ENCODE data around the gene STON2.

The STON2 gene

GRCh38 chr14:81277096-81277495, 123.0 kb downstream of the STON2 start:
- H3K4me3 ChIP-seq: no peak overlapping the region
- H3K27ac ChIP-seq: no peak overlapping the region

DNA sequence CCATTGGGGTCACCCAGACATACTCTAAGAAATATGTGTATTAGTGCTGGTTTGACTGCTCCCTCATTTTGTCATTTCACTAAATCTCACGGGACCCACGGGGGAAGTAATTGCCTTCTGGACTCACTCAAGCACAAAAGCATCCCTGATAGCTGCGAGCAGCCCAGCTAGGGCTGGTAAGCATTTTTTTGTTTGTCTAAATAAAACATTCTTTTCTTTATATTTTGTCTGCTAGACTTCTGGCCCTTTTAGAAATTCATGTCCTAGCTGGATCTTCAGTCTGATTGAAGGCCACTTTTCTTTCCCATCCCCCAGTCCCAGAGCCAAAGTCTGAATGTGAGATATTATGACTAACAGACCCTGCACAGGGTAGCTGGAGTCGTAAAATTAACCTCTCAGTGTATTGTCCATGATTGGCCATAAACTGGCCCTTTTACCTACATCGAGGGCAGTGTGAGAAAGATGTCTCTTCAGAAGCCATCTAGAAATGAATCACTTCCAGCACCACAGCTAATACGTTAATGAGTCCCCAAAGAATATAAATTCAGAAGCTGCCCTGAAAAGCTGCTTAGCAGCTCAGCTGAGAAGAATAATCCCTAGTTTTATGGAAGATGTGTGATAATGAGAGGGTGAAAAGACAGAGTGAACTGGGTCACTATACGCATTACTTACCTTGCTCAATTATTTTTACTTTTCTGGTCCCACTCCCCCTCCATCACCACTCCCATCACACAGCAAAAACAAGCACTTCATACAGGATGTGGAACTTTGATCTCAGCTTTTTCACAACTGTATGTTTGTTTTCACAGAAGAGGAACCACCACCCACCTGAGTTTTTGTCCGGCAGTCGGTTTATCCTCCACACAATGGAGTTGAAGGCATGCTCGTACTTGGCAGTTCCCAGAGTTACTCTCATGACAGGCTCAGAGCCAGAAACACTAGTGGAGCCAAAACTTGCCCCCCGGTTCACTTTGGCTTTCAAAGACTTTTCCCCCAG, 123.8 kb downstream of the STON2 start:
- peak overlapping the region in 2 of 21 experiments; percentile 31 to 33 for H3K27ac ChIP-seq
- H3K4me3 ChIP-seq: no peak overlapping the region

DNA sequence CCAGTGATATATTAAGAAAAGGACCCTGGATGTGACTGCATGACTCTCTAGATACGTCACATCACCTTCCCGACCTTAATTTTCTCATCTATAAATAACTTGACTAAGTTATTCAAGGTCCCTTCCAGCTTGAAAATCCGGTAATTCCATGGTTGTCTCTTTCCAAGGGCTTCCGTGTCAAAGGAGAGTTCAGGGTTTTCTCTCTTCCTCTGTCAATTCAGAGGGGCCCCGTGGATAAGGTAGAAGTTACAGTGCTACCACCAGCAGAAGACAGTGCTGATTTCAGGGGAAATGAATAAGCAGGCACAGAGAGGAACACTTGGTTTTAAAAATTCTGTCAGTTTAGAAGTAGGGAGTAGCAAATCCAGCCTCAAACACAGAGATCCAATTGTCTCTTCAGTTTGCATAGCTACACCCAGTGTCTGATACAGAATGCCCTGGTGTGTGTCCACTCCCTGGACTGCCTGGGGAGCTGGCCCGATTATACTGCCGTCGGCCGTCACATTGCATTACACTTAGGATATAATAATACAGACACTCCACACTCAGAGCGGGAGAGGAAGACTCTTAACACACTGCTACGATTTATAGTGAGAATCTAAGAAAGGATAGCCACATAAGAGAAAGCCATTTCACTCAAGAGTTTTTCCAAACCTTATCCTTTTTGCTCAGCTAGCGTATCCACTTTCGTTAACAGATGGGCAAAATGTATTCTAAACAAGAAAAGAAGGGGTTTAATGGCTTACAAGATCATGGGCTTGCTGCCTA, 124.6 kb downstream of the STON2 start:
- Histone ChIP-seq H3K4me3 (no peak overlapping the region), H3K27ac (peak overlapping the region in 2 of 21 experiments; percentile 31 to 33)

- Histone ChIP-seq H3K4me3 (no peak overlapping the region), H3K27ac (peak overlapping the region in 1 of 21 experiments; percentile 14)
These were observed 126.1 kb downstream of the STON2 start for GRCh38 chr14:81273961-81274575.

DNA sequence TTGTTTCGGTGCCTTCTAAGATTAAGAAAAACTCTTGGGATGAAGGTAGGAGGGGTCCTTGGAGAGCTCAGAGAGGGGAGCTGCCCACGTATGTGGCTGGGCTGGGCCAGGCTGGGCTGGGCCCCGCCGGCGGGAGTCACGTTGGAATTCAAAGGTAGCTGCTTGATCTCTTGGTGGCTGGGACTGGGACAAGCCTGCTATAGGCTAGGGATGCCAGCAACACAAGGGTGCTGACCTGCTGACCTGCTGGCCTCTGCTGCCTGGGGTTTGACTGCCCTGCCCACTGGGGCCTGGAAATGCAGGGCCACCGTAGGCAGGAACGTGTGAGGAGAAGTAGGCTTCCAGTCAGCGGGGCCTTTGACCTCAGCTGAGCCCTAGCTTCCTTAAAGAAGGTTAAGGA, 126.6 kb downstream of the STON2 start:
- Histone ChIP-seq H3K27ac (peak overlapping the region in 1 of 21 experiments; percentile 14), H3K4me3 (no peak overlapping the region)

DNA sequence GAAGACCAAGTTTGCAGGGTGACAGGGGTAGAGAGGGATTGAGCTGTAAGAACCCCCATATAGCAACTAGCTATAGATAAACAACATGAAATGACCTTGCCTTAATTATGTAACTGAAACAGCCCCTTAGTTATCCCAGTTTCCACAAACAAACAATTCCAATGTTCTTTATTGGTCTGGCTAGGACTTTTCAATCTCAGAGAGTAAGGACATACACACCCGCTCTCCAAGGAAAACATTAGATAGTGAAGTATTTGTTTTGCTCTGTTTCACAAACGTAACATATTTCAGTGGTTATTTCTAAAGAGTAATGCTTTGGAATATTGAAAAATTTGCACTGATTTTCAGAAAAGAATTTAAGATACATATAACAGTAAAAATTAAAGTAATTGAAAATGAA, 127.8 kb downstream of the STON2 start:
- H3K4me3 ChIP-seq: no peak overlapping the region

DNA sequence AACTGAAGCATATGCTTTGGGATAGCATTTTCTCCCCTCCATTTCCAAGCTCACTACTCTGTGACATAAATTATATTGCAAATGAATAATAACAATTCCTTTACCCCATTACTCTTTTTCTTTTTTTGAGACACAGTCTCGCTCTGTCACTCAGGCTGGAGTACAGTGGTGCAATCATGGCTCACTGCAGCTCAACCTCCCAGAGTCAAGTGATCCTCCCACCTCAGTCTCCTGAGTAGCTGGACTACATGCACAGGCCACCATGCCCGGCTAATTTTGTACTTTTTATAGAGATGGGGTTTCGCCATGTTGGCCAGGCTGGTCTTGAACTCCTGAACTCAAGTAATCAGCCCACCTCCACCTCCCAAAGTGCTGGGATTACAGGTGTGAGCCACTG, 130.1 kb downstream of the STON2 start:
- no peak overlapping the region for H3K4me3 ChIP-seq
- no peak overlapping the region for H3K27ac ChIP-seq

More for the DNA sequence above, 127.8 kb downstream of the STON2 start:
- no peak overlapping the region for H3K27ac ChIP-seq

GRCh38 chr14:81269100-81269978, 130.8 kb downstream of the STON2 start:
- Histone ChIP-seq H3K27ac (no peak overlapping the region), H3K4me3 (no peak overlapping the region)

- Histone ChIP-seq H3K4me3 (no peak overlapping the region), H3K27ac (no peak overlapping the region)
These were observed 132.1 kb downstream of the STON2 start for GRCh38 chr14:81268016-81268416.

DNA sequence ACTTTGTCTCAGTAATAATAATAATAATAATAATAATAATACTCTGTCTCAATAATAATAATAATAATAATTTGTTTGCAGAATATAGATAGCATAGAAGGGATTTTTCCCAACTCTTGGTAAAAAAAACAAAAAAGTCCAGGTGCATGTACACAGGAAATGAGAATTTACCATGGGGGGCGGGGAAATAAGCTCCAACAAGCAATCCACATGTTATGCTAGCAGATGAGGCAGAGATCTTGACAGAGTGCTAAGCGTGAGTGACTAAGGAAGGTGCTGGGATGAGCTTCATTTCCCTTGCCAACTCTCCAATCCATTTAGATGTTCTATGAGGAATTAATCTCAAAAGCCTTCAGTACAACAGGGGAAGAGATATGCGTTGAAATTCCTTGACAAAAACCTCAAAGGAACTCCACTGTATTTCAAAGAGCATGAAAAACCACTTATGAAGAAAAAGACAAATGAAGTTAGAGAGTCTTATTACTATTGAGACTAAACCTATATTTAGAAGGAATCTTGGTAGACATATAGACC, 134.4 kb downstream of the STON2 start:
- Histone ChIP-seq H3K4me3 (no peak overlapping the region), H3K27ac (no peak overlapping the region)

- Histone ChIP-seq H3K4me3 (no peak overlapping the region), H3K27ac (no peak overlapping the region)
These were observed 135.5 kb downstream of the STON2 start for GRCh38 chr14:81264671-81265070.

- Histone ChIP-seq H3K27ac (no peak overlapping the region), H3K4me3 (no peak overlapping the region)
These were observed 136.2 kb downstream of the STON2 start for GRCh38 chr14:81263777-81264410.

- H3K4me3 ChIP-seq: no peak overlapping the region
- no peak overlapping the region for H3K27ac ChIP-seq
These were observed 138.9 kb downstream of the STON2 start for GRCh38 chr14:81261176-81261575.

- Histone ChIP-seq H3K4me3 (no peak overlapping the region), H3K27ac (no peak overlapping the region)
These were observed 139.4 kb downstream of the STON2 start for GRCh38 chr14:81260732-81261131.

DNA sequence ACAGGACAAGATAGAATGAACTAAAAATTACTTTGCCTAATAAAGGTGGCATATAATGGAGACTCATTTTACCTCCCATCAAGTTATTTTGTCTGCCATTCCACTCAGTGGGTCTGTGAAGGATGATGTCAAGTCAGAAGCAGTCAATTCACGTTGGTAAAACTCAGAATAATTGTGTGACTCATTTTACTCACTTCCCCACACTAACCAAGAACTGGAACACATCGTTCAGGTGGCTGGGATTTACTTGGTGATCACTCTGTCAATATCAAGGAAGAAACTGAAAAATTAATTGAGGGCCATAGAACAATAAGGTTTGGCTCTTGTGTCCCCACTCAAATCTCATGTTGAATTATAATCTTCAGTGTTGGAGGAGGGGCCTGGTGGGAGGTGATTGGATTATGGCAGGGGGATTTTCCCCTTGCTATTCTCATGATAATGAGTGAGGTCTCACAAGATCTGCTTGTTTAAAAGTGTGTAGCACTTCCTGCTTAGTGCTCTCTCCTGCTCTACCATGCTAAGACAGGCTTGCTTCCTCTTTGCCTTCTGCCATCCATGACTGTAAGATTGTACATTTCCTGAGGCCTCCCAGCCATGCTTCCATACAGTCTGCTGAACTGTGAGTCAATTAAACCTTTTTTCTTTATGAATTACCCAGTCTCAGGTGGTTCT, 143.7 kb downstream of the STON2 start:
- no peak overlapping the region for H3K4me3 ChIP-seq
- no peak overlapping the region for H3K27ac ChIP-seq

DNA sequence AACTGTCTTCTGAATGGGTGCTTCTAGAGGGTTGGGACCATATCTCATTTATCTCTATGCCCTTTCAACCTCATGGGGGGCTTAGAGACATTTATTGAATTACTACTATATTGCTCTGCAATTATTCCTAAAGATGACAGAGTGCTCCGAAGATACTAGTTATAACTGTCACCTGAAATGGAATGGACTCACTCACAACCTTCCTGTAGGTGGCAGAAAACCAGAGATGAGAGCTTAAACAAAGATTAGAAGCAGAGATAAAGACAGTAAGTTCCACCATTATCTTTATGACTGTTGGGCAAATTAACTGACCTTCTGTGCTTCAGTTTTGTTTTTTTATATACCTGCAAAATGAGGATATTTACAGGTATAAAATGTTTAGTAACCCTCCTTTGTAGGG, 147.8 kb downstream of the STON2 start:
- H3K27ac ChIP-seq: no peak overlapping the region
- no peak overlapping the region for H3K4me3 ChIP-seq

DNA sequence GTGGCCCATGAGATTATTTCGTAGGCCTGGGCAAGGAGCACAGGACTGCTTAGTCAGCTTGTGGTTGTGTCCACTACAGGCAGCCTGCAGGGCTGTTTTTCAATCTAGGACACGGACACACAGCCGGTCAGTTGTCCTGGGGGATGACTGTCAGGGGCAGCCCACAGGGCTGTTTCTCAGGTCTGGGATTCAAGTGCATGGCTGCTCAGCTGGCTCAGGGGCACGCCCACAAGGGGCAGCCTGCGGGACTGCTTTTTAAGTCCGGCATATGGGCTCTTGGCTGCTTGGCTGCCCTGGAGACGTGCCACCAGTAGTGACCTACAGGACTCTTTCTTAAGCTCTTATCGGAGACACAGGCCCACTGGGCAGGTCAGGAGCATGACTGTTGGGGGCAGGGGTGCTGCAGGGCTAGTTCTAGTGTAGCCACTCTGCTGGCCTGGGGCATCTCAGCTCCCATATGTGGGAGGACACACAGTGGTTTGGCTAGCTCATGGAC, 152.8 kb downstream of the STON2 start:
- Histone ChIP-seq H3K27ac (peak overlapping the region in 12 of 21 experiments; percentile 5 to 73 (median 50)), H3K4me3 (no peak overlapping the region)
